HepG2 (cell line): ENCODE results near the gene SMAD6. TPM values are rescaled to one million over a fixed set of nuclear protein-coding genes. Genes with fewer than 3 reads are reported as not detected.

ENCODE experiments used
- ATAC-seq: fragments of 200-7000 bp; cut with Tn5 transposase; 3 replicates; pipeline ENCODE4 v1.9.1; 2020; ENCODE audit warnings: mild to moderate bottlenecking, moderate library complexity
- BruUV-seq: library from RNA; stranded (reverse); fragments of 400-500 nt; replicated peaks from 2 replicates; lab custom pipeline; 2021; lab: Mats Ljungman, UMichigan
- CTCF ChIA-PET: fragments of 300-600 bp; formaldehyde crosslinking; extraction: SDS; loops from one replicate; lab custom pipeline; 2021; ENCODE audit warnings: low total read pairs, inconsistent platforms, low intra/inter-chr PET ratio; lab: Yijun Ruan, JAX
- POLR2A ChIA-PET: fragments of 350-600 bp; sonication (Branson Sonifier 250); formaldehyde crosslinking; loops from one replicate; lab custom pipeline; 2020; ENCODE audit warnings: antibody characterized with exemption, inconsistent platforms; lab: Yijun Ruan, JAX
- DNase-seq: peaks from one replicate; pipeline ENCODE4 v3.0.0-alpha.2; 2015; ENCODE audit warnings: low spot score
- FAIRE-seq: peaks from 3 replicates; lab custom pipeline; 2011; peaks lifted over from hg19 to GRCh38; lab: Jason Lieb, UNC
- H2AFZ ChIP-seq: one replicate; pipeline ENCODE4 v1.6.1; 2011; ENCODE audit warnings: low read length, inconsistent platforms
- H3K27ac ChIP-seq: fragments of 300-600 bp; 3 replicates; pipeline ENCODE4 v1.8.0; 2011; ENCODE audit warnings: mixed run types, mild to moderate bottlenecking, mixed read lengths, low read length, inconsistent platforms; ENCODE audit not compliant: insufficient read depth; ENCODE audit errors: extremely low read length
- H3K27me3 ChIP-seq, 2 experiments: fragments of 200-600 bp in 1 of 2; 2 replicates in 1 of 2; 3 replicates in 1 of 2; pipeline versions ENCODE4 v1.6.0 to v1.8.0; 2011; ENCODE audit warnings: low read length in 2 of 2, mild to moderate bottlenecking in 2 of 2, moderate library complexity in 2 of 2, inconsistent platforms in 1 of 2; ENCODE audit not compliant: insufficient read depth in 2 of 2, control insufficient read depth in 1 of 2
- H3K36me3 ChIP-seq, 2 experiments: fragments of 200-600 bp in 1 of 2; replicated peaks in 1 of 2; 2 replicates in 1 of 2; 3 replicates in 1 of 2; pipeline versions ENCODE4 v1.5.1 to v1.8.0; 2011; ENCODE audit warnings: low read length in 2 of 2, inconsistent platforms in 1 of 2; ENCODE audit not compliant: insufficient read depth in 2 of 2, control insufficient read depth in 1 of 2
- H3K4me1 ChIP-seq: 2 replicates; pipeline ENCODE4 v1.5.1; 2012; ENCODE audit warnings: low read length, inconsistent platforms; ENCODE audit not compliant: insufficient read depth
- H3K4me2 ChIP-seq: 2 replicates; pipeline ENCODE4 v1.6.0; 2011; ENCODE audit warnings: low read depth, low read length, inconsistent platforms
- H3K4me3 ChIP-seq, 3 experiments: fragments of 200-600 bp in 1 of 3; sonication (generic), shearing (Covaris generic) in 1 of 3; replicated peaks in 1 of 3; 2 replicates each; pipeline ENCODE4 v1.5.1; 2011 to 2016; ENCODE audit warnings: low read length in 3 of 3, inconsistent platforms in 2 of 3, low read depth in 2 of 3, mild to moderate bottlenecking in 2 of 3, control low read depth in 1 of 3, mixed read lengths in 1 of 3; ENCODE audit not compliant: insufficient read depth in 1 of 3
- H3K79me2 ChIP-seq: one replicate; pipeline ENCODE4 v1.6.1; 2011; ENCODE audit warnings: low read length, inconsistent platforms; ENCODE audit not compliant: insufficient read depth
- H3K9ac ChIP-seq: 2 replicates; pipeline ENCODE4 v1.6.0; 2011; ENCODE audit warnings: mild to moderate bottlenecking, low read depth, low read length, inconsistent platforms; ENCODE audit not compliant: insufficient read depth
- H3K9me3 ChIP-seq: 2 replicates; pipeline ENCODE4 v1.5.1; 2012; ENCODE audit warnings: mild to moderate bottlenecking, low read length
- H4K20me1 ChIP-seq: 2 replicates; pipeline ENCODE4 v1.6.0; 2011; ENCODE audit warnings: inconsistent platforms, mild to moderate bottlenecking, low read length, moderate library complexity; ENCODE audit not compliant: insufficient read depth
- ELF3 ChIP-seq: IDR thresholded peaks from 2 replicates; pipeline ENCODE4 v1.6.1; 2016; ENCODE audit warnings: missing genetic modification reagents, missing compliant biosample characterization
- ETV5 ChIP-seq: IDR thresholded peaks from 2 replicates; pipeline ENCODE4 v1.6.1; 2018; ENCODE audit warnings: missing biosample characterization, missing genetic modification reagents, inconsistent platforms, borderline replicate concordance
- POLR2AphosphoS2 ChIP-seq: IDR thresholded peaks from 2 replicates; pipeline ENCODE4 v1.6.1; 2011; ENCODE audit warnings: low read depth, low read length, improper control_type of control experiment
- RFXANK ChIP-seq: IDR thresholded peaks from 2 replicates; pipeline ENCODE4 v1.6.1; 2016
- TEAD3 ChIP-seq: optimal IDR thresholded peaks from 2 replicates; pipeline ENCODE3; 2016; ENCODE audit warnings: borderline replicate concordance
- ZBTB38 ChIP-seq: sonication (generic); formaldehyde crosslinking; IDR thresholded peaks from 2 replicates; pipeline ENCODE4 v1.5.1; 2020; ENCODE audit warnings: mild to moderate bottlenecking, missing genetic modification reagents
- ZFP36L2 ChIP-seq: sonication (generic); formaldehyde crosslinking; IDR thresholded peaks from 2 replicates; pipeline ENCODE4 v1.4.0; 2020; ENCODE audit warnings: missing genetic modification reagents
- ZFX ChIP-seq: sonication (generic); formaldehyde crosslinking; IDR thresholded peaks from 2 replicates; pipeline ENCODE4 v1.4.0; 2020; ENCODE audit warnings: mild to moderate bottlenecking, low read depth, missing genetic modification reagents, moderate library complexity
- ZFY ChIP-seq: sonication (generic); formaldehyde crosslinking; IDR thresholded peaks from 2 replicates; pipeline ENCODE4 v1.4.0; 2020; ENCODE audit warnings: missing genetic modification reagents
- ZNF160 ChIP-seq: sonication (generic); formaldehyde crosslinking; IDR thresholded peaks from 2 replicates; pipeline ENCODE4 v1.8.0; 2022; ENCODE audit warnings: mild to moderate bottlenecking, inconsistent platforms, missing genetic modification reagents
- ZNF570 ChIP-seq: sonication (generic); formaldehyde crosslinking; IDR thresholded peaks from 2 replicates; pipeline ENCODE4 v1.4.0; 2020; ENCODE audit warnings: mild to moderate bottlenecking, missing genetic modification reagents, borderline replicate concordance
- WGBS: methylation state at CpG from one replicate; pipeline ENCODE4 v1.1.6; 2017; ENCODE audit warnings: low lambda C conversion rate; 5-methylcytosine and 5-hydroxymethylcytosine counted together
- in situ Hi-C: cut with HindIII; loops from 2 replicates; pipeline ENCODE4 v1.10.0; 2017; ENCODE audit warnings: low pct_unique_long_range_greater_than_20kb; ENCODE audit not compliant: extremely low pct_ligation_motif_present
- intact Hi-C: fragments of 100-400 bp; cut with micrococcal nuclease; formaldehyde crosslinking; loops from one replicate; pipeline ENCODE4 v1.10.0; 2022; ENCODE audit not compliant: unreplicated experiment
- polyA plus RNA-seq, 8 experiments: library from polyadenylated mRNA; depleted of rRNA in 3 of 8; stranded (reverse) in 7 of 8; unstranded in 1 of 8; fragments of >200 nt; fragmentation: Illumina TruSeq in 4 of 8; extraction: Trizol in 4 of 8; gene quantifications; 2 replicates each; pipeline versions ENCODE4 v1.2.1 to v1.2.3, GENCODE V29; 2011 to 2016; ENCODE audit warnings: low read depth in 4 of 8, missing spikeins in 1 of 8, mixed read lengths in 1 of 8; ENCODE audit not compliant: insufficient read depth in 1 of 8
- total RNA-seq, 5 experiments: library from RNA; depleted of rRNA; stranded (reverse); fragments of >200 nt; fragmentation: Illumina TruSeq; extraction: Trizol; gene quantifications; 2 replicates each; pipeline ENCODE4 v1.2.3, GENCODE V29; 2016; ENCODE audit warnings: low read depth in 1 of 5
- TF ChIP-seq, protein P1 (sequence below): sonication (generic); formaldehyde crosslinking; IDR thresholded peaks from 2 replicates; pipeline ENCODE4 v1.5.1; 2020; ENCODE audit warnings: mild to moderate bottlenecking, missing genetic modification reagents, moderate library complexity
- TF ChIP-seq, protein P2 (sequence below): sonication (generic); formaldehyde crosslinking; IDR thresholded peaks from 2 replicates; pipeline ENCODE4 v1.5.0; 2020; ENCODE audit warnings: mild to moderate bottlenecking, missing genetic modification reagents, moderate library complexity
- TF ChIP-seq, protein P3 (sequence below): sonication (generic); formaldehyde crosslinking; IDR thresholded peaks from 2 replicates; pipeline ENCODE4 v1.4.0; 2020; ENCODE audit warnings: missing genetic modification reagents
- TF ChIP-seq, protein P4 (sequence below): sonication (generic); formaldehyde crosslinking; IDR thresholded peaks from 2 replicates; pipeline ENCODE4 v1.4.0; 2020; ENCODE audit warnings: mild to moderate bottlenecking, missing genetic modification reagents

Gene SMAD6
- total and polyA plus RNA-seq, 2 of the 13 experiments (the other 11 are each of a cell fraction or from before 2014, with no cell fraction given): 3.3 to 4.4 TPM

DNA sequence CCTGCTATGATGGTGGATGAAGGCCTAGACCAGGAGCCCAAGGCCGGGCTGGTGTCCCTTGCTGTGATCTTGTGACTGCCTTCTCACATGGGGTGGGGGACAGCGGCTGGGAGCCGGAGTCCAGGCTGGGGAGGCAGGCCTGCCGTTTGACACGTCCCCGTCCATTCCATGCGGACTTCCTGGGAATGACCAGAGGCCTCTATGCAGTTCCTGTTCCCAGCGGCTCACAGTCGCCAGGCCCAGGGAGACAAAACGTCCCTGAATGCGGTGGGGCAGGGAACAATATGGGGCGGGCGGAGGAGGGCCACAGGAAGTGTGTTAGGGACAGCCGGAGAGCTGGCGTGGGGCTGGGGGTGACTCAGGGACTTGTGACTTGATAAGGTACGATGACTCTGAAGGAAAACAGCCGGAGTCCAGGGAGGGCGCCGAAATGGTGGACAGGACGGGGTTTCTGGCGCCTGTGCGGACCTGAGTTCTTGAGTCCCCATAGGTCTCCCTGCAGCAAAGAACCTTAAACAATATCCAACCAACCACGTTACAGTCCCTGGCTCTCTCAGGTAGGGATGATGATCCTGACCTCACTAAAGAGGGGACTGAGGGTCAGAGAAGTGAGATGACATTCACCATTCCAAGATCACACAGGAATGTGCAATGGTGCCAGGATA, 40.5 kb upstream of the SMAD6 start:
- Histone ChIP-seq H3K9me3 (no peaks in the 10 kb centered on the region), H4K20me1 (no peaks in the 10 kb centered on the region), H3K27ac (no peak overlapping the region), H3K27me3 (no peaks in the 10 kb centered on the region), H3K4me2 (peak overlapping the region; percentile 56), H3K9ac (no peak overlapping the region), H3K4me1 (peaks cover 15% of the 10 kb centered on the region), H3K36me3 (no peaks in the 10 kb centered on the region), H3K4me3 (peak overlapping the region in 1 of 3 experiments; percentile 30; a peak in 1 of 6 replicates), H3K79me2 (no peaks in the 10 kb centered on the region), H2AFZ (no peak overlapping the region)
- ChIA-PET CTCF (no interaction called here), POLR2A (no interaction called here)
- peak; percentile 58 for ATAC-seq
- BruUV-seq: no TSS peak
- FAIRE-seq: no peak
- TF ChIP-seq ZBTB38 (peak; percentile 69), RFXANK (no peak), POLR2AphosphoS2 (no peak), TEAD3 (CRISPR knock-in tag) (peak; percentile 23), ETV5 (CRISPR knock-in tag) (peak; percentile 15; the same call in 1 of the 2 replicates), ZFY (CRISPR knock-in tag) (0 out of 2 replicates have a peak, but pooled peaks have one; percentile 13), ZNF570 (no peak), ZFP36L2 (CRISPR knock-in tag) (no peak), ZNF160 (no peak), ELF3 (CRISPR knock-in tag) (0 out of 2 replicates have a peak, but pooled peaks have one; percentile 16), ZFX (CRISPR knock-in tag) (peak; percentile 58; the same call in 1 of the 2 replicates)
- TF ChIP-seq, protein P1, sequence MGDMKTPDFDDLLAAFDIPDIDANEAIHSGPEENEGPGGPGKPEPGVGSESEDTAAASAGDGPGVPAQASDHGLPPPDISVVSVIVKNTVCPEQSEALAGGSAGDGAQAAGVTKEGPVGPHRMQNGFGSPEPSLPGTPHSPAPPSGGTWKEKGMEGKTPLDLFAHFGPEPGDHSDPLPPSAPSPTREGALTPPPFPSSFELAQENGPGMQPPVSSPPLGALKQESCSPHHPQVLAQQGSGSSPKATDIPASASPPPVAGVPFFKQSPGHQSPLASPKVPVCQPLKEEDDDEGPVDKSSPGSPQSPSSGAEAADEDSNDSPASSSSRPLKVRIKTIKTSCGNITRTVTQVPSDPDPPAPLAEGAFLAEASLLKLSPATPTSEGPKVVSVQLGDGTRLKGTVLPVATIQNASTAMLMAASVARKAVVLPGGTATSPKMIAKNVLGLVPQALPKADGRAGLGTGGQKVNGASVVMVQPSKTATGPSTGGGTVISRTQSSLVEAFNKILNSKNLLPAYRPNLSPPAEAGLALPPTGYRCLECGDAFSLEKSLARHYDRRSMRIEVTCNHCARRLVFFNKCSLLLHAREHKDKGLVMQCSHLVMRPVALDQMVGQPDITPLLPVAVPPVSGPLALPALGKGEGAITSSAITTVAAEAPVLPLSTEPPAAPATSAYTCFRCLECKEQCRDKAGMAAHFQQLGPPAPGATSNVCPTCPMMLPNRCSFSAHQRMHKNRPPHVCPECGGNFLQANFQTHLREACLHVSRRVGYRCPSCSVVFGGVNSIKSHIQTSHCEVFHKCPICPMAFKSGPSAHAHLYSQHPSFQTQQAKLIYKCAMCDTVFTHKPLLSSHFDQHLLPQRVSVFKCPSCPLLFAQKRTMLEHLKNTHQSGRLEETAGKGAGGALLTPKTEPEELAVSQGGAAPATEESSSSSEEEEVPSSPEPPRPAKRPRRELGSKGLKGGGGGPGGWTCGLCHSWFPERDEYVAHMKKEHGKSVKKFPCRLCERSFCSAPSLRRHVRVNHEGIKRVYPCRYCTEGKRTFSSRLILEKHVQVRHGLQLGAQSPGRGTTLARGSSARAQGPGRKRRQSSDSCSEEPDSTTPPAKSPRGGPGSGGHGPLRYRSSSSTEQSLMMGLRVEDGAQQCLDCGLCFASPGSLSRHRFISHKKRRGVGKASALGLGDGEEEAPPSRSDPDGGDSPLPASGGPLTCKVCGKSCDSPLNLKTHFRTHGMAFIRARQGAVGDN: peak; percentile 65
- TF ChIP-seq, protein P2, sequence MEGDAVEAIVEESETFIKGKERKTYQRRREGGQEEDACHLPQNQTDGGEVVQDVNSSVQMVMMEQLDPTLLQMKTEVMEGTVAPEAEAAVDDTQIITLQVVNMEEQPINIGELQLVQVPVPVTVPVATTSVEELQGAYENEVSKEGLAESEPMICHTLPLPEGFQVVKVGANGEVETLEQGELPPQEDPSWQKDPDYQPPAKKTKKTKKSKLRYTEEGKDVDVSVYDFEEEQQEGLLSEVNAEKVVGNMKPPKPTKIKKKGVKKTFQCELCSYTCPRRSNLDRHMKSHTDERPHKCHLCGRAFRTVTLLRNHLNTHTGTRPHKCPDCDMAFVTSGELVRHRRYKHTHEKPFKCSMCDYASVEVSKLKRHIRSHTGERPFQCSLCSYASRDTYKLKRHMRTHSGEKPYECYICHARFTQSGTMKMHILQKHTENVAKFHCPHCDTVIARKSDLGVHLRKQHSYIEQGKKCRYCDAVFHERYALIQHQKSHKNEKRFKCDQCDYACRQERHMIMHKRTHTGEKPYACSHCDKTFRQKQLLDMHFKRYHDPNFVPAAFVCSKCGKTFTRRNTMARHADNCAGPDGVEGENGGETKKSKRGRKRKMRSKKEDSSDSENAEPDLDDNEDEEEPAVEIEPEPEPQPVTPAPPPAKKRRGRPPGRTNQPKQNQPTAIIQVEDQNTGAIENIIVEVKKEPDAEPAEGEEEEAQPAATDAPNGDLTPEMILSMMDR (CRISPR knock-in tag): no peak
- TF ChIP-seq, protein P3, sequence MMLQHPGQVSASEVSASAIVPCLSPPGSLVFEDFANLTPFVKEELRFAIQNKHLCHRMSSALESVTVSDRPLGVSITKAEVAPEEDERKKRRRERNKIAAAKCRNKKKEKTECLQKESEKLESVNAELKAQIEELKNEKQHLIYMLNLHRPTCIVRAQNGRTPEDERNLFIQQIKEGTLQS (CRISPR knock-in tag): no peak
- TF ChIP-seq, protein P4, sequence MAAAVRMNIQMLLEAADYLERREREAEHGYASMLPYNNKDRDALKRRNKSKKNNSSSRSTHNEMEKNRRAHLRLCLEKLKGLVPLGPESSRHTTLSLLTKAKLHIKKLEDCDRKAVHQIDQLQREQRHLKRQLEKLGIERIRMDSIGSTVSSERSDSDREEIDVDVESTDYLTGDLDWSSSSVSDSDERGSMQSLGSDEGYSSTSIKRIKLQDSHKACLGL: no peak
- 70% methylated on average over 18 of the region's 23 CpGs for WGBS
- in situ Hi-C loops: no loop called here
- DNase-seq: no peak
- intact Hi-C loops: no loop called here
